Ammon's horn (tissue), 1 donor: Measurements from ENCODE around the gene MSRB3.
"Not testable (repeated sequence)": the region's sequence is repeated elsewhere in the genome, so short reads cannot be mapped to it uniquely, and the experiment has no call there.

Experiments used
- DNase-seq: peaks from one replicate; pipeline ENCODE4 v3.0.0-alpha.2; 2016; ENCODE audit warnings: low spot score

Gene MSRB3

GRCh38 chr12:65458718-65459117, 180.2 kb downstream of the MSRB3 start:
- DNase-seq, result no peak

- DNase-seq, result no peak
Measured at GRCh38 chr12:65459545-65459944, 181.1 kb downstream of the MSRB3 start.

- no peak for DNase-seq
Measured at GRCh38 chr12:65460063-65460462, 181.6 kb downstream of the MSRB3 start.

- DNase-seq, result no peak
Measured at GRCh38 chr12:65461017-65461416, 182.5 kb downstream of the MSRB3 start.

GRCh38 chr12:65462484-65462883, 184.0 kb downstream of the MSRB3 start:
- DNase-seq, result no peak

GRCh38 chr12:65463082-65463481, 184.6 kb downstream of the MSRB3 start:
- no peak for DNase-seq

- DNase-seq, result no peak
Measured at GRCh38 chr12:65463611-65464010, 185.1 kb downstream of the MSRB3 start.

GRCh38 chr12:65464930-65465329, 186.4 kb downstream of the MSRB3 start:
- DNase-seq, result no peak

GRCh38 chr12:65465766-65466547, 187.5 kb downstream of the MSRB3 start:
- no peak for DNase-seq

- DNase-seq, result no peak
Measured at GRCh38 chr12:65466911-65467310, 188.4 kb downstream of the MSRB3 start.

- DNase-seq, result no peak
Measured at GRCh38 chr12:65470256-65470655, 191.8 kb downstream of the MSRB3 start.

GRCh38 chr12:65472079-65472478, 193.6 kb downstream of the MSRB3 start:
- no peak for DNase-seq

GRCh38 chr12:65474831-65475230, 196.3 kb downstream of the MSRB3 start:
- no peak for DNase-seq

- DNase-seq, result no peak
Measured at GRCh38 chr12:65477721-65478120, 199.2 kb downstream of the MSRB3 start.

GRCh38 chr12:65483891-65484516, 205.5 kb downstream of the MSRB3 start:
- DNase-seq, result not testable (repeated sequence)

GRCh38 chr12:65488197-65488596, 209.7 kb downstream of the MSRB3 start:
- DNase-seq, result no peak

GRCh38 chr12:65490250-65490649, 211.8 kb downstream of the MSRB3 start:
- no peak for DNase-seq

GRCh38 chr12:65492998-65493912, 214.8 kb downstream of the MSRB3 start:
- DNase-seq, result no peak

- DNase-seq, result no peak
Measured at GRCh38 chr12:65493913-65494245, 215.4 kb downstream of the MSRB3 start.

GRCh38 chr12:65494537-65494936, 216.1 kb downstream of the MSRB3 start:
- DNase-seq, result no peak

GRCh38 chr12:65495233-65495632, 216.8 kb downstream of the MSRB3 start:
- DNase-seq, result no peak

GRCh38 chr12:65496617-65497016, 218.1 kb downstream of the MSRB3 start:
- no peak for DNase-seq

- no peak for DNase-seq
Measured at GRCh38 chr12:65497660-65498059, 219.2 kb downstream of the MSRB3 start.
